Kidney glomerular epithelial cell (primary cell): Measurements from ENCODE around the gene SMTNL1.
A peak's percentile ranks its signal among the peaks of the same experiment; 100 is the strongest.

Experiments
- DNase-seq: peaks from one replicate; lab custom pipeline; 2025; lab: John Stamatoyannopoulos, UW

Gene SMTNL1

DNA sequence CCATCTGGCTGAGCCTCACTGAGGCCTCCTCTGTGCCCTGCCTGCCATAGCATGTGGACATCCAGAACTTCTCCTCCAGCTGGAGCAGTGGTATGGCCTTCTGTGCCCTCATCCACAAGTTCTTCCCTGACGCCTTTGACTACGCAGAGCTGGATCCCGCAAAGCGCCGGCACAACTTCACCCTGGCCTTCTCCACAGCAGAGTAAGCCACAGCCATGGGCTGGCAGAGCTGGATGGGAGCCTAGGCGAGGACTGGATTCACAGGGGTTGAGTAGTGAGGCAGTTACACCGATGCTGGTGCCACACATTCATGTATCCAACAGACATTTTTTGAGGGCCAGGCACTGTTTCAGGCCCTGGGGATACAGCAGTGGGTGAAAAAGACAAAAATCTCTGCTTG, 9.1 kb downstream of the SMTNL1 start:
- no peak for DNase-seq

DNA sequence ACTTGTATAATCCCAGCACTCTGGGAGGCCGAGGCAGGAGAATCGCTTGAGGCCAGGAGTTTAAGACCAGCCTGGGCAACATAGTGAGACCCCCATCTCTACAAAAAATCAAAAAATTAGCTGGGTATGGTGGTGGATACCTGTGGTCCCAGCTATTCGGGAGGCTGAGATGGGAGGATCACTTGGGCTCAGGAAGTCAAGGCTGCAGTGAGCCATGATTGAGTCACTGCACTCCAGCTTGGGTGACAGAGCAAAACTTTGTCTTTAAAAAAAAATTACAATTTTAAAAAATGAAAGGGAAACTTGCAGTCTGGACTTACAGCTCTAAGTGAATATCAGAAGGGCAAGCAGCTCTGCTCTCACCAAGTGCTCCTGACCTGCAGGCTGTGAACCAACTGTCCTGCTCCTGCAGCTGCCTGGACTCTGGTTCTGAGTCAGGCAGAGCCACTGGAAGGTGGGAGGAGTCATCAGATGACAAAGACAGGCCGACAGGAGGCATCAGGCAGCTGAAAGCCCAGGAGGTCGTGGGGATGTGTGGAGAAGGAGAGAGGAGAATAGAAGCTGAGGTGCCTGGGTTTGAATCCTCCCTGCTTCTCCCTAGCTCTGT, 9.6 kb downstream of the SMTNL1 start:
- peak; percentile 12 for DNase-seq

- DNase-seq = no peak
Measured at GRCh38 chr11:57547854-57548377, 10.5 kb downstream of the SMTNL1 start.

DNA sequence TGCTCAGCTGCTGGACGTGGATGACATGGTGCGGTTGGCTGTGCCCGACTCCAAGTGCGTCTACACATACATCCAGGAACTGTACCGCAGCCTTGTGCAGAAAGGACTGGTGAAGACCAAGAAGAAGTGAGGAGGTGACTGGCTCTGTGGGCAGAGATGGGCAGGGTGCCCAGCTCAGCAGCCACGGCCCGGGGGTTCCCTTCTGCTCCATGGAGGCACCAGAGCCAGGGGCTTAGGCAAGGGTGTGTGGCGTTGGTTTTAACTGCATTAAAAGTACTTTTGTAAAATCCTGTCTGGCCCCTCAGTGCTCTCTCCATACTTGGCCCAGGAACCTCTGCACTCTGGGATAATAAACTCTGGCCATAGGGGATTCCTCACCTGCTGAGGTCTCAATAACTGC, 12.6 kb downstream of the SMTNL1 start:
- no peak for DNase-seq

- DNase-seq = no peak
Measured at GRCh38 chr11:57551941-57552340, 14.5 kb downstream of the SMTNL1 start.

- DNase-seq = no peak
Measured at GRCh38 chr11:57552479-57552878, 15.1 kb downstream of the SMTNL1 start.

GRCh38 chr11:57555393-57555792, 18.0 kb downstream of the SMTNL1 start:
- no peak for DNase-seq

- no peak for DNase-seq
Measured at GRCh38 chr11:57556041-57556440, 18.6 kb downstream of the SMTNL1 start.

DNA sequence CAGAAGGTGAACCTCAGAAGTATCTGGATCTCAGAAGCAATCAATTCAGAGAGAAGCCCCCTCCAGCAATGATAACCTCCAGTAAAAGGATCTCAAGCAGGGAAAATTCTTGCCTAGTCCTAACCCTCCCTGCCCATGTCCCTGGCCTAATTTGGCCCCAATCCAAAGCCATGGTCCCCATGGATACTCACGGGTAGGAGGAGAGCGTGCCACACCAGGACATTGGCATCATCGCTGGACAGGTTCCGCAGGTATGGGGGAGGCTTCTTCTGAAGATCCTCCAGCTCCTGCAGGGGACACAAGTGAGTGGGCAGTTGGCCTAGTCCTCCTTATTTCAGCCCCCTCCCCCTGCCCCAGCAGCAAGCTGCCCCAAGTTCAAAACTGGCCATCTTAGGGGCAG, 22.8 kb downstream of the SMTNL1 start:
- no peak for DNase-seq

DNA sequence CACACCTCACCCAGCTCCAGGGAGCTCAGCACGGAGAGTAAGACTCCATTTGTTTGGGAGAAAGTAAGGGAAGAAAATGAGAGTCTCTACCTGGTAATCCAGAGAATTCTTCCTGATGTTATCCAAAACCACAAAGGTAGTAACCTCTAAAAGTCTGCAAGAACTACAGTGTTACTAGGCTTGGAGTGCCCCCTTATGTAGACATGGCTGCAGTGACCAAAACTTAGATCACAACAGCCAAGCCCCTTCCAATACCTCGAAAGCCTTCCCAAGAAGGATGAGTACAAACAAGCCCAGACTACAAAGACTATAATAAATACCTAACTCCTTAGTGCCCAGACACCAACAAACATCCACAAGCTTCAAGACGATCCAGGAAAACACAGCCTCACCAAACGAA, 25.2 kb downstream of the SMTNL1 start:
- no peak for DNase-seq

DNA sequence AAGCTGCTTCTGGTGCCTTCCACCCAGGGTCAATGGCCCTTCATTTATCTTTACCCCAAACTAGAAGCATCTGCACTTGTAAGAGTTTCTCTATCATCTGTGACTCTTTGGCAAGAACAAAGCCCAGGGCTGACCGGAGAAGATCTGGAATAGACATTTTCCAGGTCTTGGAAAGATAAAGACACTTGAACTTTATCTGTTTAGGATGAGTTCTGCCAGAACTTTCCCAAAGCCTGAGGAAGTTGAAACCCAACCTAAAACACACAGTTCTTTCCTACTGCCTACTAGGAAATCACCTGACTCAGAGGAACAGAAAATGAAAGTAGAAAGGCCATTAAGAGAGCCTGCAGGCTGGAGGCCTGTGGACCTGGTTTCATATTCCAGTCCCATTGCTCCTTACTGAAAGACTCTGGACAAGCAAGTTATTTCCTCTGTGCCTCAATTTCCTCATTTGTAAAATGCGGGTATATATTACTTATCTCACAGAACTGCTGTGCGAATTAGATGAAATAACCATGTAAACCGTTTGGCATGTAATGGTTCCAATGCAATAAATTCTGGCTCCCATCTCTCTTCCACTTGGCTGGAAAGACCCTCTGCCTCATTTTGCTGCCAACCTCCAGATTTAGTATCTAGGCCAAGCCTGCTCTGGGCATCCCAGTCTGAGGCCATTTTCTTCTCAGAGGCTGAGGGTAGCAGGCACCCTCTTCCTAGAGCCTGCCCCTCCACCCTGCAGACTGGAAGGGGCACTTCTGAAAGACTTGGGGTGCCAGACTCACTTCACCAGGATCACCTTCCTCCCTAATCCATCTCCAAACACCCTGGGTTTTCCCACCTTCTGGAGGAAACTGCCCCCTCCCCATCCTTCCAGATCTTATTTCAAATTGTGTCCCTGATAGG, 28.9 kb downstream of the SMTNL1 start:
- DNase-seq = peak; percentile 7

DNA sequence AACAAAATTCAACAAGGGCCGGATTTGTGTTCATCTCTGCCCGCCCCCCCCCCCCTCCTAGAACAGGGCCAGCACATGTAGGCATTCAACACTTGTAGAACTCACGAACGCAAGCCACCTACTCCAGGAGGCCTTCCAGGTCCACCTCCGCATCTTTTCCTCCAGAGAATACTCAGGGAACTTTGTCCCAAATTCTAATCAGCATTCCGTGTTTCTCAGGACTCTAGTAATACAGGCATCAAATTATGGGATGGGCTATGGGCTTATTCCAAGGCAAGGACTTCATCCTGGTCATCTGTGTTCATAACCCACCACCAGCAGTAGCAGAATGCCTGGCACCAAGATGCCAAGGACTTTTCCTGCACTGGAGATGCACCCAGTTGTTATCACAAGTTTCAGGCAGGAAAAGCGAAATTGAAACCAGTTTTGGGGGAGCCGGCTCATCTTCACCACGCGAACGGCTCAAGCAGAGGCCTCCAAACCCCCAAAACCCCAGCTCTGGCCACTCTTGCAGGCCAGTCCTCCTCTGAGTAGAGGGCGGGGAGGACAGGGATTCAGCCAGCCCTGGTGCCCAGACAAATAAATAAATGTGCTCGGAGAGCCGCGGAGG, 29.6 kb downstream of the SMTNL1 start:
- DNase-seq = no peak

GRCh38 chr11:57567515-57568329, 30.3 kb downstream of the SMTNL1 start, which contains the start of gene UBE2L6:
Gene UBE2L6 (minus strand): TSS chr11:57567672. CDS start chr11:57567611, 61 bp downstream.
- no peak for DNase-seq

- peak; percentile 82 for DNase-seq
Measured at GRCh38 chr11:57568330-57568766, 31.0 kb downstream of the SMTNL1 start.

DNA sequence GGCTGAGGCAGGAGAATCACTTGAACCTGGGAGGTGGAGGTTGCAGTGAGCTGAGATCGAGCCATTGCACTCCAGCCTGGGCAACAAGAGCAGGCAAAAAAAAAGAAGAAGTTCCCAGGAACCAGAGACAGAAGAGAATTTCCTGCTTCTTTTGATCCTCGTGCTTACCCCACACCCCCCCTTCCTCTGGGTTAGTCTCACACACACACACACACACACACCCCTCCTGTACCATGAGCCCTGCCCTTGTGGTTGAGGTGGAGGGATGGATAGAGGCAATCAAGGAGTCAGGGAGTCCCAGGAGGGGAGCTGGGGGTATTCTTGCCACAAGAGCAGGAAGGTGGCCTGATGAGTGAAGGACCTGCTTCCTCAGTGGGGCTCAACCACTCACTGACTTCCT, 34.2 kb downstream of the SMTNL1 start:
- no peak for DNase-seq

DNA sequence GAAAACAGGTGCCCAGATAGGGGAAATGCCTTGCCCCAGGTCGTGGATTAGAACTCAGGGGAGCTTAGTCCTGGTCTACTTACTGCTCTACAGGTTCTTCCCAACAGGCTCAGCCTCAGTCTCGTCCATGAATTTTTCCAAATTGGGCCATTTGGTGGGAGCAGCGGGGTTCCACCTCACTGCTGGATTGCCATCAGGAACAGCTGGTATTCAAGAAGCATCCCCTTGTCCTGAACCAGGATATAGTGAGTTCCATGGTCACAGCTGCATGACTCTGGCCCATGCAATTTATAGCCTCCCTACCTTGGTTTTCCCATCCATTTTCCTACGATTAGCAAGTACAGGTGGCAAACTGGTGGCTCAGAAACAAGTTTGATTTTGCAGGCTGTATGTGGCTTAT, 36.7 kb downstream of the SMTNL1 start:
- DNase-seq = no peak

DNA sequence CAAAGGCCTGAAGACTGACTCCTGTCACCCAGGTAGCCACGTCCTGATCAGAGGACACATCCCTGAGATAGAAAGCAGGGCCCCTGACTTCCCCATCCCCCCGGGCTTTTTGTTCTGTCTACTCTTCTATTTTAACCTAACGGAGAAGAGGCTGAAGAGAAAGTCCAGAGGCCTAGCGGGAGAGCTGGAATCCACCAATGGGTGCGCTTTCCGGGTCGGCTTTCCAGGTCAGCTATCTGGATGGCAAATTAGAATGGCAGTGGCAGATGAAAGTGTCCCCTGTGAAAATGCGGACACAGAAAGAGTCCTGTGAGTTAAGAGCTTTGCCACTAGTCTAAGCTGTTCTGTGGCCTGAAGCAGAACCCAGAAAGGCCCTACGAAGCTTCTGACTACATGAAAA, 46.9 kb downstream of the SMTNL1 start:
- no peak for DNase-seq

GRCh38 chr11:57585301-57585700, 47.9 kb downstream of the SMTNL1 start:
- no peak for DNase-seq

DNA sequence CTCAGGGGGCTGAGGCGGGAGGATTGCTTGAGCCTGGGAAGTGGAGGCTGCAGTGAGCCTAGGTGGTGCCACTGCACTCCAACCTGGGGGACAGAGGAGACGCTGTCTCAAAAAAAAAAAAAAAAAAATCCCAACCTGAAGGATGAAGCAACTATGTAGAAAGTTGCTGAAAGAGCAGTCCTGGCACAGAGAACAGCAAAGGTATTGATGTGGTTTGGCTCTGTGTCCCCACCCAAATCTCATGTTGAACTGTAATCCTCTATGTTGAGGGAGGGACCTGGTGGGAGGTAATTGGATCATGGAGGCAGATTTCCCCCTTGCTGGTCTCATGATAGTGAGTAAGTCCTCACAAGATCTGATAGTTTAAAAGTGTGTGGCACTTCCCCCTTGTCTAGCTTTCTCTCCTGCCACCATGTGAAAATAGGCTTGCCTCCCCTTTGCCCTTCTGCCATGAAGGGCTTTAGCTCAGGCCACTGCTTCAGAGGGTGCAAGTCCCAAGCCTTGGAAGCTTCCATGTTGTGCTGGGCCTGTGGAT, 49.4 kb downstream of the SMTNL1 start:
- DNase-seq = no peak

DNA sequence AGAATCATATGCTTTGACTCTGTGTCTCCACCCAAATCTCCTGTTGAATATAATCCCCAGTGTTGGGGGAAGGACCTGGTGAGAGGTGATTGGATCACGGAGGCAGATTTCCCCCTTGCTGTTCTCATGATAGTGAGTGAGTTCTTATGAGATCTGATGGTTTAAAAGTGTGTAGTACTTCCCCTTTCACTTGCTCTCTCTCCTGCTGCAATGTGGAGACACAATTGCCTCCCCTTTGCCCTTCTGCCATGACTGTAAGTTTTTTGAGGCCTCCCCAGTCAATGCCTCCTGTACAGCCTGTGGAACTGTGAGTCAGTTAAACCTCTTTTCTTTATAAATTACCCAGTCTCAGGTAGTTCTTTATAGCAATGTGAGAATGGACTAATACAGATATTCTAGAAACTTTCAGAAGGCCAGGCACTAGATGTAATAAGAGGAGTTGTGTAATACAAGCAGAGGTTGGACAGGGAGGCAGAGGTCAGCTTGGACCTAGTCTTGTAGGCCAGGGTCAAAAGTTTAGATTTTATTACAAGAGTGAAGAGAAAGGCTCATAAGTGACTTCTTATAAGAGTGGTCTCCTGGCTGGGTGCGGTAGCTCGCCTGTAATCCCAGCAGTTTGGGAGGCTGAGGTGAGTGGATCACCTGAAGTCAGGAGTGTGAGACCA, 50.8 kb downstream of the SMTNL1 start:
- no peak for DNase-seq

GRCh38 chr11:57596266-57596885, 59.0 kb downstream of the SMTNL1 start:
- no peak for DNase-seq
